K562 (cell line): Measurements from ENCODE around the gene HOXC10. TPM values are rescaled to one million over a fixed set of nuclear protein-coding genes. Genes with fewer than 3 reads are reported as not detected.

ENCODE experiments used
- ATF7 ChIP-seq: fragments of 450-650 bp; IDR thresholded peaks from 2 replicates; pipeline ENCODE4 v1.7.1; 2014; ENCODE audit warnings: mild to moderate bottlenecking, moderate library complexity
- ETV1 ChIP-seq: fragments of 450-650 bp; conservative IDR thresholded peaks from 2 replicates; pipeline ENCODE4 v1.6.1; 2016; ENCODE audit warnings: missing genetic modification characterization, control low read depth, low read depth, missing compliant biosample characterization
- MGA ChIP-seq: fragments of 450-650 bp; IDR thresholded peaks from 2 replicates; pipeline ENCODE4 v1.6.1; 2016; ENCODE audit warnings: mild to moderate bottlenecking, moderate library complexity
- MYNN ChIP-seq, 2 experiments: sonication (generic); formaldehyde crosslinking in 1 of 2; IDR thresholded peaks; 2 replicates each; pipeline versions ENCODE4 v1.5.0 to v1.6.1; 2016 to 2020; ENCODE audit warnings: antibody characterized with exemption in 1 of 2, missing genetic modification reagents in 1 of 2
- PCBP1 ChIP-seq: fragments of 200-400 bp; formaldehyde crosslinking; IDR thresholded peaks from 2 replicates; pipeline ENCODE4 v1.6.1; 2018; ENCODE audit warnings: mild to moderate bottlenecking, low read depth, low read length; ENCODE audit not compliant: poor library complexity, severe bottlenecking
- RCOR1 ChIP-seq, 2 experiments: IDR thresholded peaks; 2 replicates each; pipeline ENCODE4 v1.6.1; 2012; ENCODE audit warnings: low read depth in 2 of 2, low read length in 2 of 2, borderline replicate concordance in 1 of 2, improper control_type of control experiment in 1 of 2
- SMC3 ChIP-seq: conservative IDR thresholded peaks from 2 replicates; pipeline ENCODE4 v1.6.1; 2011; ENCODE audit warnings: low read depth, low read length, improper control_type of control experiment; ENCODE audit not compliant: insufficient read depth
- SREBF1 ChIP-seq: fragments of 150-350 bp; IDR thresholded peaks from 2 replicates; pipeline ENCODE4 v1.6.1; 2014; ENCODE audit warnings: antibody characterized with exemption, low read depth, low read length, borderline replicate concordance
- ZNF354B ChIP-seq: fragments of 250-450 bp; sonication (Bioruptor Pico); IDR thresholded peaks from 2 replicates; pipeline ENCODE4 v1.4.0; 2020
- ZSCAN29 ChIP-seq: fragments of 450-650 bp; IDR thresholded peaks from 2 replicates; pipeline ENCODE4 v1.6.1; 2017
- polyA plus RNA-seq, 8 experiments: library from polyadenylated mRNA; depleted of rRNA in 4 of 8; stranded (reverse) in 5 of 8; unstranded in 3 of 8; fragments of >200 nt; fragmentation: Nextera tagmentation in 2 of 8; fragmentation: Illumina TruSeq in 1 of 8; extraction: Ambion mirVana in 2 of 8; extraction: Trizol in 1 of 8; gene quantifications; 2 replicates each; pipeline versions ENCODE4 v1.2.1 to v1.2.3, GENCODE V29; 2011 to 2014; ENCODE audit warnings: inconsistent platforms in 1 of 8, missing spikeins in 1 of 8
- total RNA-seq, 7 experiments: library from RNA; depleted of rRNA in 6 of 7; stranded (reverse); fragments of >200 nt in 6 of 7; fragmentation: Illumina TruSeq in 2 of 7; extraction: Trizol in 2 of 7; gene quantifications; 2 replicates each; pipeline versions ENCODE4 v1.2.1 to v1.2.3, GENCODE V29; 2011 to 2021; ENCODE audit warnings: low replicate concordance in 1 of 7
- TF ChIP-seq, protein P1 (sequence below): sonication (generic); formaldehyde crosslinking; IDR thresholded peaks from 2 replicates; pipeline ENCODE4 v1.5.0; 2020; ENCODE audit warnings: missing genetic modification reagents
- TF ChIP-seq, protein P2 (sequence below): sonication (generic); formaldehyde crosslinking; IDR thresholded peaks from 2 replicates; pipeline ENCODE4 v1.8.1; 2023; ENCODE audit warnings: mild to moderate bottlenecking, missing genetic modification reagents

Gene HOXC10
- total and polyA plus RNA-seq, 9 of the 15 experiments (the other 6 are each of a cell fraction or from before 2014, with no cell fraction given): 0.13 to 0.77 (median 0.35) TPM; not detected in 2

- TF ChIP-seq MGA (peak; percentile 65), SREBF1 (0 out of 2 replicates have a peak, but pooled peaks have one; percentile 28), ATF7 (peak; percentile 71), MYNN (IDR thresholded peaks at IDR 0.05) (peak; percentile 65; the same call in 1 of the 2 replicates), MYNN (CRISPR knock-in tag; IDR thresholded peaks at IDR 0.05) (no peak), ETV1 (tag) (0 out of 2 replicates have a peak, but pooled peaks have one; percentile 23), SMC3 (peak; percentile 81), RCOR1 (IDR thresholded peaks at IDR 0.05; ENCODE audit: borderline replicate concordance in 1 of 2, low read depth in 2 of 2, low read length in 2 of 2) (peak in 1 of 2 experiments; percentile 51; a peak in 1 of 4 replicates), PCBP1 (peak; percentile 29), ZSCAN29 (no peak), ZNF354B (no peak)
- TF ChIP-seq, protein P1, sequence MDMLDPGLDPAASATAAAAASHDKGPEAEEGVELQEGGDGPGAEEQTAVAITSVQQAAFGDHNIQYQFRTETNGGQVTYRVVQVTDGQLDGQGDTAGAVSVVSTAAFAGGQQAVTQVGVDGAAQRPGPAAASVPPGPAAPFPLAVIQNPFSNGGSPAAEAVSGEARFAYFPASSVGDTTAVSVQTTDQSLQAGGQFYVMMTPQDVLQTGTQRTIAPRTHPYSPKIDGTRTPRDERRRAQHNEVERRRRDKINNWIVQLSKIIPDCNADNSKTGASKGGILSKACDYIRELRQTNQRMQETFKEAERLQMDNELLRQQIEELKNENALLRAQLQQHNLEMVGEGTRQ (CRISPR knock-in tag): peak; percentile 87
- TF ChIP-seq, protein P2, sequence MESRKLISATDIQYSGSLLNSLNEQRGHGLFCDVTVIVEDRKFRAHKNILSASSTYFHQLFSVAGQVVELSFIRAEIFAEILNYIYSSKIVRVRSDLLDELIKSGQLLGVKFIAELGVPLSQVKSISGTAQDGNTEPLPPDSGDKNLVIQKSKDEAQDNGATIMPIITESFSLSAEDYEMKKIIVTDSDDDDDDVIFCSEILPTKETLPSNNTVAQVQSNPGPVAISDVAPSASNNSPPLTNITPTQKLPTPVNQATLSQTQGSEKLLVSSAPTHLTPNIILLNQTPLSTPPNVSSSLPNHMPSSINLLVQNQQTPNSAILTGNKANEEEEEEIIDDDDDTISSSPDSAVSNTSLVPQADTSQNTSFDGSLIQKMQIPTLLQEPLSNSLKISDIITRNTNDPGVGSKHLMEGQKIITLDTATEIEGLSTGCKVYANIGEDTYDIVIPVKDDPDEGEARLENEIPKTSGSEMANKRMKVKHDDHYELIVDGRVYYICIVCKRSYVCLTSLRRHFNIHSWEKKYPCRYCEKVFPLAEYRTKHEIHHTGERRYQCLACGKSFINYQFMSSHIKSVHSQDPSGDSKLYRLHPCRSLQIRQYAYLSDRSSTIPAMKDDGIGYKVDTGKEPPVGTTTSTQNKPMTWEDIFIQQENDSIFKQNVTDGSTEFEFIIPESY (CRISPR knock-in tag): peak; percentile 93
Measured at GRCh38 chr12:53984901-53985691, at the start of gene HOXC10 (continued).
